HepG2 (cell line): ENCODE data around the gene USF2. TPM values are rescaled to one million over a fixed set of nuclear protein-coding genes. Genes with fewer than 3 reads are reported as not detected.

Experiments
- GATA4 ChIP-seq: sonication (generic); IDR thresholded peaks from 2 replicates; pipeline ENCODE4 v1.6.1; 2016; ENCODE audit warnings: antibody characterized with exemption, low read depth, borderline replicate concordance
- HMG20B ChIP-seq: conservative IDR thresholded peaks from 2 replicates; pipeline ENCODE4 v1.6.1; 2016; ENCODE audit warnings: missing genetic modification reagents, missing compliant biosample characterization
- IRX3 ChIP-seq: sonication (generic); formaldehyde crosslinking; IDR thresholded peaks from 2 replicates; pipeline ENCODE4 v1.8.1; 2023; ENCODE audit warnings: mild to moderate bottlenecking, low read depth, missing genetic modification reagents, borderline replicate concordance
- KDM5A ChIP-seq: fragments of 200-600 bp; sonication (generic); IDR thresholded peaks from 2 replicates; pipeline ENCODE4 v1.7.0; 2018; ENCODE audit warnings: antibody characterized with exemption, mild to moderate bottlenecking, low read length, borderline replicate concordance
- MYC ChIP-seq: sonication (generic); formaldehyde crosslinking; IDR thresholded peaks from 2 replicates; pipeline ENCODE4 v1.9.0; 2021; ENCODE audit warnings: missing genetic modification reagents, borderline replicate concordance
- POLR2AphosphoS2 ChIP-seq: IDR thresholded peaks from 2 replicates; pipeline ENCODE4 v1.6.1; 2011; ENCODE audit warnings: low read depth, low read length, improper control_type of control experiment
- REPIN1 ChIP-seq: sonication (generic); formaldehyde crosslinking; IDR thresholded peaks from 2 replicates; pipeline ENCODE4 v1.8.0; 2022; ENCODE audit warnings: missing genetic modification reagents, low read depth, mild to moderate bottlenecking, borderline replicate concordance
- RFXAP ChIP-seq: sonication (generic); formaldehyde crosslinking; IDR thresholded peaks from 2 replicates; pipeline ENCODE4 v1.4.0; 2020; ENCODE audit warnings: missing genetic modification reagents, borderline replicate concordance
- SAP130 ChIP-seq: IDR thresholded peaks from 2 replicates; pipeline ENCODE4 v1.6.1; 2016; ENCODE audit warnings: low read depth
- STAG1 ChIP-seq: sonication (generic); formaldehyde crosslinking; IDR thresholded peaks from 2 replicates; pipeline ENCODE4 v1.4.0; 2020; ENCODE audit warnings: missing genetic modification reagents
- ZBTB44 ChIP-seq: sonication (generic); formaldehyde crosslinking; IDR thresholded peaks from 2 replicates; pipeline ENCODE4 v1.4.0; 2020; ENCODE audit warnings: missing genetic modification reagents
- ZFP36 ChIP-seq: fragments of 150-350 bp; IDR thresholded peaks from 2 replicates; pipeline ENCODE4 v1.6.1; 2018; ENCODE audit warnings: borderline replicate concordance, low read length, low read depth; ENCODE audit not compliant: partially characterized antibody
- ZNF230 ChIP-seq: sonication (generic); formaldehyde crosslinking; IDR thresholded peaks from 2 replicates; pipeline ENCODE4 v1.4.0; 2020; ENCODE audit warnings: mild to moderate bottlenecking, missing genetic modification reagents
- ZNF33B ChIP-seq: sonication (generic); formaldehyde crosslinking; IDR thresholded peaks from 2 replicates; pipeline ENCODE4 v1.5.1; 2020; ENCODE audit warnings: mild to moderate bottlenecking, missing genetic modification reagents
- ZNF350 ChIP-seq: sonication (generic); formaldehyde crosslinking; IDR thresholded peaks from 2 replicates; pipeline ENCODE4 v1.4.0; 2020; ENCODE audit warnings: mild to moderate bottlenecking, low read depth, missing genetic modification reagents, borderline replicate concordance
- ZNF383 ChIP-seq: sonication (generic); formaldehyde crosslinking; IDR thresholded peaks from 2 replicates; pipeline ENCODE4 v1.4.0; 2020; ENCODE audit warnings: missing genetic modification reagents, mild to moderate bottlenecking, borderline replicate concordance
- ZNF460 ChIP-seq: sonication (generic); formaldehyde crosslinking; IDR thresholded peaks from 2 replicates; pipeline ENCODE4 v1.5.1; 2020; ENCODE audit warnings: missing genetic modification reagents, mild to moderate bottlenecking, borderline replicate concordance
- ZNF550 ChIP-seq: sonication (generic); formaldehyde crosslinking; IDR thresholded peaks from 2 replicates; pipeline ENCODE4 v1.4.0; 2020; ENCODE audit warnings: mild to moderate bottlenecking, missing genetic modification reagents, borderline replicate concordance
- ZNF563 ChIP-seq: sonication (generic); formaldehyde crosslinking; IDR thresholded peaks from 2 replicates; pipeline ENCODE4 v1.8.0; 2022; ENCODE audit warnings: mild to moderate bottlenecking, moderate library complexity, missing genetic modification reagents
- ZNF567 ChIP-seq: sonication (generic); formaldehyde crosslinking; IDR thresholded peaks from 2 replicates; pipeline ENCODE4 v1.8.1; 2023; ENCODE audit warnings: mild to moderate bottlenecking, missing genetic modification reagents, borderline replicate concordance
- polyA plus RNA-seq, 8 experiments: library from polyadenylated mRNA; depleted of rRNA in 3 of 8; stranded (reverse) in 7 of 8; unstranded in 1 of 8; fragments of >200 nt; fragmentation: Illumina TruSeq in 4 of 8; extraction: Trizol in 4 of 8; gene quantifications; 2 replicates each; pipeline versions ENCODE4 v1.2.1 to v1.2.3, GENCODE V29; 2011 to 2016; ENCODE audit warnings: low read depth in 4 of 8, missing spikeins in 1 of 8, mixed read lengths in 1 of 8; ENCODE audit not compliant: insufficient read depth in 1 of 8
- total RNA-seq, 5 experiments: library from RNA; depleted of rRNA; stranded (reverse); fragments of >200 nt; fragmentation: Illumina TruSeq; extraction: Trizol; gene quantifications; 2 replicates each; pipeline ENCODE4 v1.2.3, GENCODE V29; 2016; ENCODE audit warnings: low read depth in 1 of 5
- TF ChIP-seq, protein P1 (sequence below): IDR thresholded peaks from 2 replicates; pipeline ENCODE4 v1.6.1; 2016
- TF ChIP-seq, protein P2 (sequence below): sonication (generic); formaldehyde crosslinking; IDR thresholded peaks from 2 replicates; pipeline ENCODE4 v1.4.0; 2020; ENCODE audit warnings: missing genetic modification reagents
- TF ChIP-seq, protein P3 (sequence below): IDR thresholded peaks from 2 replicates; pipeline ENCODE4 v1.6.1; 2016; ENCODE audit warnings: control low read depth

The USF2 gene
- total and polyA plus RNA-seq, 2 of the 13 experiments (the other 11 are each of a cell fraction or from before 2014, with no cell fraction given) = 54.9 to 106 TPM

- TF ChIP-seq ZFP36 = no peak
- no peak for TF ChIP-seq ZNF567 (CRISPR knock-in tag)
- no peak for TF ChIP-seq ZNF563
- TF ChIP-seq IRX3 (CRISPR knock-in tag) = no peak
- no peak for TF ChIP-seq KDM5A
- TF ChIP-seq REPIN1 (CRISPR knock-in tag) = peak; percentile 24; the same call in 1 of the 2 replicates
- peak; percentile 38; the same call in 1 of the 2 replicates for TF ChIP-seq ZNF350 (CRISPR knock-in tag)
- TF ChIP-seq, protein P1, sequence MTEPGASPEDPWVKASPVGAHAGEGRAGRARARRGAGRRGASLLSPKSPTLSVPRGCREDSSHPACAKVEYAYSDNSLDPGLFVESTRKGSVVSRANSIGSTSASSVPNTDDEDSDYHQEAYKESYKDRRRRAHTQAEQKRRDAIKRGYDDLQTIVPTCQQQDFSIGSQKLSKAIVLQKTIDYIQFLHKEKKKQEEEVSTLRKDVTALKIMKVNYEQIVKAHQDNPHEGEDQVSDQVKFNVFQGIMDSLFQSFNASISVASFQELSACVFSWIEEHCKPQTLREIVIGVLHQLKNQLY (CRISPR knock-in tag) = 0 out of 2 replicates have a peak, but pooled peaks have one; percentile 17
- no peak for TF ChIP-seq POLR2AphosphoS2
- TF ChIP-seq, protein P2, sequence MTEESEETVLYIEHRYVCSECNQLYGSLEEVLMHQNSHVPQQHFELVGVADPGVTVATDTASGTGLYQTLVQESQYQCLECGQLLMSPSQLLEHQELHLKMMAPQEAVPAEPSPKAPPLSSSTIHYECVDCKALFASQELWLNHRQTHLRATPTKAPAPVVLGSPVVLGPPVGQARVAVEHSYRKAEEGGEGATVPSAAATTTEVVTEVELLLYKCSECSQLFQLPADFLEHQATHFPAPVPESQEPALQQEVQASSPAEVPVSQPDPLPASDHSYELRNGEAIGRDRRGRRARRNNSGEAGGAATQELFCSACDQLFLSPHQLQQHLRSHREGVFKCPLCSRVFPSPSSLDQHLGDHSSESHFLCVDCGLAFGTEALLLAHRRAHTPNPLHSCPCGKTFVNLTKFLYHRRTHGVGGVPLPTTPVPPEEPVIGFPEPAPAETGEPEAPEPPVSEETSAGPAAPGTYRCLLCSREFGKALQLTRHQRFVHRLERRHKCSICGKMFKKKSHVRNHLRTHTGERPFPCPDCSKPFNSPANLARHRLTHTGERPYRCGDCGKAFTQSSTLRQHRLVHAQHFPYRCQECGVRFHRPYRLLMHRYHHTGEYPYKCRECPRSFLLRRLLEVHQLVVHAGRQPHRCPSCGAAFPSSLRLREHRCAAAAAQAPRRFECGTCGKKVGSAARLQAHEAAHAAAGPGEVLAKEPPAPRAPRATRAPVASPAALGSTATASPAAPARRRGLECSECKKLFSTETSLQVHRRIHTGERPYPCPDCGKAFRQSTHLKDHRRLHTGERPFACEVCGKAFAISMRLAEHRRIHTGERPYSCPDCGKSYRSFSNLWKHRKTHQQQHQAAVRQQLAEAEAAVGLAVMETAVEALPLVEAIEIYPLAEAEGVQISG (CRISPR knock-in tag) = peak; percentile 6; the same call in 1 of the 2 replicates
- TF ChIP-seq, protein P3, sequence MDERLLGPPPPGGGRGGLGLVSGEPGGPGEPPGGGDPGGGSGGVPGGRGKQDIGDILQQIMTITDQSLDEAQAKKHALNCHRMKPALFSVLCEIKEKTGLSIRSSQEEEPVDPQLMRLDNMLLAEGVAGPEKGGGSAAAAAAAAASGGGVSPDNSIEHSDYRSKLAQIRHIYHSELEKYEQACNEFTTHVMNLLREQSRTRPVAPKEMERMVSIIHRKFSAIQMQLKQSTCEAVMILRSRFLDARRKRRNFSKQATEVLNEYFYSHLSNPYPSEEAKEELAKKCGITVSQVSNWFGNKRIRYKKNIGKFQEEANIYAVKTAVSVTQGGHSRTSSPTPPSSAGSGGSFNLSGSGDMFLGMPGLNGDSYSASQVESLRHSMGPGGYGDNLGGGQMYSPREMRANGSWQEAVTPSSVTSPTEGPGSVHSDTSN = no peak
- no peak for TF ChIP-seq ZNF383 (CRISPR knock-in tag)
- TF ChIP-seq ZNF230 (CRISPR knock-in tag) = no peak
- no peak for TF ChIP-seq ZNF460
- no peak for TF ChIP-seq SAP130 (CRISPR knock-in tag)
- TF ChIP-seq ZNF33B (CRISPR knock-in tag) = no peak
- no peak for TF ChIP-seq MYC
- TF ChIP-seq ZBTB44 (CRISPR knock-in tag) = 0 out of 2 replicates have a peak, but pooled peaks have one; percentile 13
- TF ChIP-seq ZNF550 (CRISPR knock-in tag) = 0 out of 2 replicates have a peak, but pooled peaks have one; percentile 32
- no peak for TF ChIP-seq HMG20B (CRISPR knock-in tag)
- TF ChIP-seq GATA4 = no peak
- no peak for TF ChIP-seq RFXAP (CRISPR knock-in tag)
- peak; percentile 50 for TF ChIP-seq STAG1 (CRISPR knock-in tag)
Observed at GRCh38 chr19:35306473-35307246, 37.9 kb downstream of the USF2 start (continued).
